Stimulated activated CD8-positive, alpha-beta memory T cell treated with anti-CD3 and anti-CD28 coated beads, Interleukin-15, amount 100 ng/mL, for 1 hour (primary cell): ENCODE data around the gene HSPB1.
"Not testable (repeated sequence)": the region's sequence is repeated elsewhere in the genome, so short reads cannot be mapped to it uniquely, and the experiment has no call there.

Experiments
- DNase-seq: peaks from one replicate; pipeline ENCODE4 v3.0.0-alpha.2; 2020; ENCODE audit warnings: low read depth

Gene HSPB1

GRCh38 chr7:76333511-76334101 is 31.1 kb downstream of the HSPB1 start:
- DNase-seq: no peak

- no peak for DNase-seq
These were observed 32.0 kb downstream of the HSPB1 start for GRCh38 chr7:76334320-76334967.

- not testable (repeated sequence) for DNase-seq
These were observed 32.9 kb downstream of the HSPB1 start for GRCh38 chr7:76335417-76335816.

- DNase-seq: no peak
These were observed 33.6 kb downstream of the HSPB1 start for GRCh38 chr7:76336094-76336493.

- no peak for DNase-seq
These were observed 34.7 kb downstream of the HSPB1 start for GRCh38 chr7:76337147-76337546.

GRCh38 chr7:76338298-76339084 is 36.0 kb downstream of the HSPB1 start:
- DNase-seq: no peak

- no peak for DNase-seq
These were observed 38.2 kb downstream of the HSPB1 start for GRCh38 chr7:76340617-76341131.

GRCh38 chr7:76342222-76342621 is 39.7 kb downstream of the HSPB1 start:
- DNase-seq: no peak

- DNase-seq: no peak
These were observed 40.9 kb downstream of the HSPB1 start for GRCh38 chr7:76343294-76343930.

- DNase-seq: no peak
These were observed 41.5 kb downstream of the HSPB1 start for GRCh38 chr7:76343931-76344321.

- DNase-seq: no peak
These were observed 43.6 kb downstream of the HSPB1 start for GRCh38 chr7:76346097-76346496.

- DNase-seq: no peak
These were observed 44.3 kb downstream of the HSPB1 start for GRCh38 chr7:76346778-76347177.

GRCh38 chr7:76347710-76348109 is 45.2 kb downstream of the HSPB1 start:
- no peak for DNase-seq

GRCh38 chr7:76349313-76349885 is 46.9 kb downstream of the HSPB1 start:
- DNase-seq: no peak

GRCh38 chr7:76351372-76351771 is 48.9 kb downstream of the HSPB1 start:
- no peak for DNase-seq

GRCh38 chr7:76352193-76352592 is 49.7 kb downstream of the HSPB1 start:
- no peak for DNase-seq

- DNase-seq: no peak
These were observed 51.3 kb downstream of the HSPB1 start for GRCh38 chr7:76353744-76354143.
